Measurements from ENCODE around the gene CDCP1. TPM values are rescaled to one million over a fixed set of nuclear protein-coding genes. Genes with fewer than 3 reads are reported as not detected.
"Not testable (repeated sequence)": the region's sequence is repeated elsewhere in the genome, so short reads cannot be mapped to it uniquely, and the experiment has no call there.

Gene CDCP1
- total RNA-seq, 2 experiments from 2014 or later = 1.7 to 2.1 TPM

DNA sequence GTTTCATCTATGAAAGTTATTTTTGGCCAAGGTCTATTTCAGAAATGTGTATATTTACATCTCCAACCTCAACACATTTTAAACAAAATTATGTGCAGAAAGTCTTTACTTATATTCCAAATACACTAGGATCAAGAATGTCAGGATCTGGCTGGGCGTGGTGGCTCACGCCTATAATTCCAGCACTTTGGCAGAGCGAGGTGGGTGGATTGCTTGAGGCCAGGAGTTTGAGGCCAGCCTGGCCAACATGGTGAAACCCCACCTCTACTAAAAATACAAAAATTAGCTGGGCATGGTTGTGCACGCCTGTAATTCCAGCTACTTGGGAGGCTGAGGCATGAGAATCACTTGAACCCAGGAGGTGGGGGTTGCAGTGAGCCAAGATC lies 5.4 kb downstream of the CDCP1 start:
- CTCF ChIA-PET, POLR2A ChIA-PET: not testable (repeated sequence)

DNA sequence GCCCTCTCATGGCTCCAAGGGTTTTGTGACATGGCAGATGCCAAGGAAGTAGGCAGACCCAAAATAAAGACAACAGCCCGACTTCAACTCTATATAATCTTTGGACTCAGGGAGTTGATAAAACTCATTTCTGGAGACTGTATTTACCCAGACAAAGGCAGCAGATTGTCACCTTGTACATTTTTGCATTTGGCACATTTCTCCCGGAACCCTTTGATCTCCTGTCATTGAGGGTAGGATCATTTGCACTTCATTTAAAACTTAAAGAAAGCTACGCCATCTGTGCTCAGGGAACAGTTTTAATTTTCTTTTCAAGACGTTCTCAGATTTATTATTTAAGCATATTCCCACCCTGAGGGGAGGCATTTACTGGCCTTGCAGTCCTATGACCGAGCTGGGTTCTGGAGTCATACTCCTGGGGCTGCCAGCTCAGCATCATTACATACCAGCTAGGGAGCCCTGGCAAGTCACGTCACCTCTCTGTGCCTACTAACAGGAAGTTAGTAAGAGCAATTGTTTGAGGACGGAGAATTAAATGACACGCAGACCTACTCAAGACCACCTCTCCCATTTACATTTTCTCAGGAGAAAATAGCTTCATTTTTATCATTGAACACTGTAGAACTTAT lies 5.9 kb downstream of the CDCP1 start:
- ChIA-PET CTCF (no interaction called here), POLR2A (no interaction called here)

DNA sequence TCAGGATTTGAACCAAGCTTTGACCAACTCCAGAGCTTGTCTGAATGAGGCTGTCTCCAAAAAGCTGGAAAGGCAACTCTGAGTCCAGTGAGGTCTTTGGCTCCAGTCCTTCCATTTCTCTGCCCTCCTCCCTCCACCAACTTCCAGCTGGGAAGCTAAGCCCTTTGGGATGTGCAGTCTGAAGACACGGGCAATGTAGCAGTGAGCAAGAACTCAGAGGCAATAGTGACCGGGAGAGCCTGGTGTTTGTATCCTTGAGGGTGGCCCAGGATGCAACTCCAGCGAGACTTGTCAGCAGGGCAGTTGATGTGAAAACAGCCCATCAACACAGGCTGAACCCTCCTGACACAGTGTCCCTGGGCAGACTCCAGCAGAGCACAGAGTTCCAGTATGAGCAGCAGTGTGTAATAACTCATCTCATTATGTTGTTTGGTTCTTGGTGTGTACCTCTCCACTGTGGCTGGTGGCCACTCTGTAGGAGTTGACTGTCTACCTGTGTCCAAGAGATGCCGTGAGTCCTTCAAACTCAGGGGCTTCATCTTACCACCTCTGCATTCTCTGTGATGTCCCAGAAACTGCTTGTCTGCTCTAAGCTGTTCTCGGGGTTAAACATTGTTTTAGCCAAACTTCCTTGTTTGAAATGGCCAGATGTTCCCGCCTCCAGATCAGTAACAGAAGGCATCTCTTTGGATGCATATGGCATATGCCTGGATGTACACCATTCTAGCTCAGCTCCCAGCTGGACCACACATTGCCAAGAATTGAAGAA lies 6.6 kb downstream of the CDCP1 start:
- ChIA-PET CTCF (interaction anchor here (1.1 kb wide), 1 partner anchor 26 kb away, joined by 3 read pairs; no protein-coding TSS in a partner anchor), POLR2A (no interaction called here)

DNA sequence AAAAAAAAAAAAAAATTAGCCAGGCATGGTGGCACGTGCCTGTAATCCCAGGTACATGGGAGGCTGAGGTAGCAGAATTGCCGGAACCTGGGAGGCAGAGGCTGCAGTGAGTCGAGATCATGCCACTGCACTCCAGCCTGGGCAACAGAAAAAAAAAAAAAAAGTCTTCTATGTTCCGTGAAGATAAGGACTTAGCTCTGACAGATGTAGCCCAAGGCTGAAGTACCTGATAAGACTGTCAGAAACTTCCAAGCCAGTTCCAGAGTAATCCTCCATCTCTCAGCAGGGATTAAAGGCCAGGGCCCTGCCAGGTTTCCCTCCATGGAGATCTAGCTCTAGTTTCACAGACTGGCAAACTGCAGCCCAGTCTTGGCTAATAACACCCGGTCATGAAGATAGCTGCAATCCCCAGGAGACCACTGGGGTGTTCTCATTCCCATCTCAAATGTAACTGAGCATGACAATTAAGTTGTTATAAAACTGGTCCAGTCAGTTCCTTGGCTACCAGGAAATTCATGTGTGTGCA lies 8.5 kb downstream of the CDCP1 start:
- POLR2A ChIA-PET = no interaction called here
- CTCF ChIA-PET = no interaction called here

GRCh38 chr3:45135959-45136358 lies 10.2 kb downstream of the CDCP1 start:
- ChIA-PET POLR2A (no interaction called here), CTCF (no interaction called here)

DNA sequence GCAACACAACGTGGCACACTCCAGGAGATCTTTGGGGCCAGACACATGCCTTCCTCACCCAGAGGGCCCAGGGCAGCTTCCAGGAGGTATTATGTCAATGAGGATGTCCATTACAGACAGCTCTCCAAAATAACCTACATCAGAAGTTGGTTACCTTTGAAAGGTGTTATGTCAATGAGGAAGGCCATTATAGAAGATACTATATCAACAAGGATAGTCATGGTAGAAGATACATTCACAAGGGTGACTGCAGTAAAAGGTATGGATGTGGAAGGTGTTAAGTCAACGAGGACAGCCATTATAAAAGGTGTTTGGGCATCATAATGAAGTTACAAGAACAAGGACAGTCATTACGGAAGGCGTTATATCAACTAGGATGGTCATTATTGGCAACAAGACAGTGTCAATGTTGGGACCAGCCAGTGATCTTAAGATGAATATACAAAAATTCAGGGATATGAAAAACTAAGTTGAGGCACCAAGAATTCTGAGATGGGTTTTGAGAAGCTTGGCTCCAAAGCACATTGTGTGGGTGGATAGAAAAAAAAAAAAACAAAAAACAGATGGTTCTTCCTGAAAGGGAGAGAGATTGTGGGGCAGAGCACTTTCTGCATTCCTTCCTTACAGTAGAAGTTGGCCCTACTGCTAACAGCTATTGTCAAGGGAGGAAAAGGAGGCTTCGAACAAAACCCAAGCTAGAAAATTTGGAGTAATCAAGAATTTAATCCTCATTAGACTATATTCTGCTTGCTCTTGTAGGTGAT lies 11.2 kb downstream of the CDCP1 start:
- ChIA-PET POLR2A (interaction anchor here (0.6 kb wide), 1 partner anchor 71 kb away, joined by 3 read pairs; no protein-coding TSS in a partner anchor), CTCF (no interaction called here)

- POLR2A ChIA-PET = interaction anchor here (0.7 kb wide), 1 partner anchor 36 kb away, joined by 3 read pairs; no protein-coding TSS in a partner anchor
- CTCF ChIA-PET = no interaction called here
These were observed 13.5 kb downstream of the CDCP1 start for GRCh38 chr3:45132568-45133211.

DNA sequence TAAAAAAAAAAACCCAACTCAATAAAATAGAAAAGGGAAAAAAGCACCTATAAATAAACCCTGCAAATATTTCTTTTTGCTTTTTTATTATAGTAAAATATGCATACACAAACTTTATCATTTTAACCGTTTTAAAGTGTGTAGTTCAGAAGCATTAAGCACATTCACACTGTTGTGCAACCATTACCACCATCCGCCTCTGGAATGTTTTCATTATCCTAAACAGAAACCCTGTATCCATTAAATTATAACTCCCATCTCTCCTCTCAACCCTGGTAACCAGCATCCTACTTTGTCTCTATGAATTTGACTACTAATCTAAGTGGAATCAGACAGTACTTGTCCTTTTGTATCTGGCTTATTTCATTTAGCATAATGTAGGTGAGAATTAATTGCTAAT lies 15.0 kb downstream of the CDCP1 start:
- CTCF ChIA-PET = no interaction called here
- POLR2A ChIA-PET = no interaction called here

DNA sequence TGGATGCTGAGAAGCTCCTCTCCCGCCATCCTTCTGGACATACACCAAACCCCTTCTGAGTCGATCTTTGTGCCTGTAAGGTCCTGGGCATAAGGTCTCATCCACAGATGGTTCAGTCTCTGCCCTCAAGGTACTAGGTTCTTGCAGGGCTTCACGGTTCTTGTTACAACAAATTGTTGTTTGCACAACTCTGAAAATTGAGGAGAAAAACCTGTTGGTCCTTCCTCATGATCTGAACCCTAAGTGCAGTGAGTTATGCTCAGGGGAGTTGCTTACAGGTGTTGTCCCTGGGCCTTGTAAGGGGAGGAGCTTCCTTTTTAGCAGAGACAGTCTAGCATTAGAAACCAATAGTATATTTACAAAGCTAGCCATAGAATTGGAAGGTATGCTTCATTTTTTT lies 15.7 kb downstream of the CDCP1 start:
- ChIA-PET CTCF (no interaction called here), POLR2A (no interaction called here)

DNA sequence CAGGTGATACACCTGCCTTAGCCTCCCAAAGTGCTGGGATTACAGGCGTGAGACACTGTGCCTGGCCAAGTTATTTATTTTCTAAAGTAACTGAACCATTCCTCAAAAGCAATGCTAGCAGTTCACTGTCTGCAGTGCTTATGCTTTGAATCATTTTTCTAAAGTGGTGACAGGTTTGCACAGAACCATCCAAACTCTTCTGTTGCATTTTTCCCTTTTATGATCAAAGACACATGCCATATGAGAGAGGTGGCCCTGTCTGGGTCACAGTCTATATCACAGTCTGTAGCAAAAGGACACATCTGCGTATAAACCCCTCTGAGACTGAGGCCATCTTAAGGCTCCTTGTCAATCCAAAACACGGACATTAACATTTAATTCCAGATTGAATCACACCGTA lies 17.2 kb downstream of the CDCP1 start:
- POLR2A ChIA-PET = no interaction called here
- CTCF ChIA-PET = no interaction called here

- CTCF ChIA-PET = no interaction called here
- POLR2A ChIA-PET = no interaction called here
These were observed 18.9 kb downstream of the CDCP1 start for GRCh38 chr3:45127130-45127822.

- ChIA-PET CTCF (no interaction called here), POLR2A (no interaction called here)
These were observed 19.4 kb downstream of the CDCP1 start for GRCh38 chr3:45126730-45127129.

DNA sequence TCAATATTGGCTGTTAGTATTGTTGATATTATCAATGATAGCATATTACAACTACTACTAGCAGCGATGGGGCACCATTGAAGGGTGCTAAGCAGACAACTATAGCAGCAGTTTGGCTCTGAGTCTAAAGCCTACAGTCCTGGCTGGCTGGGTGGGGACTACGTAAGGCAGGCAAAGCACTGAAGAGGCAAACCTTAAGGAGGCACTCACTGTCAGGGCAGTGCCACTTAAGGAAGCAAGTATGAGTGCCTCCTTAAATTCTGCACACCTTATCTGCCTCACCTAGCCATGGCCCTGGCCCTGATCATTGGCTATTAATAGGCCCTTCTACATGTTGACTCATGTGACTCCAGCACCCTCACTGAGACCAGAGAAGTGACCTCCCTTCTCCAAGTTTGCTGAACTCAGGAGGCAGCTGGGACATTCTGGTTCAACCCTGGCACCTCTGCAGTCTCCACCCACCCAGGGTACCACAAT lies 20.6 kb downstream of the CDCP1 start:
- ChIA-PET CTCF (no interaction called here), POLR2A (no interaction called here)

- CTCF ChIA-PET = no interaction called here
- POLR2A ChIA-PET = no interaction called here
These were observed 21.2 kb downstream of the CDCP1 start for GRCh38 chr3:45124956-45125355.

- POLR2A ChIA-PET = no interaction called here
These were observed 21.8 kb downstream of the CDCP1 start for GRCh38 chr3:45124352-45124751.

GRCh38 chr3:45123581-45124269 lies 22.5 kb downstream of the CDCP1 start:
- ChIA-PET POLR2A (no interaction called here), CTCF (no interaction called here)

More at GRCh38 chr3:45124352-45124751, 21.8 kb downstream of the CDCP1 start:
- CTCF ChIA-PET = no interaction called here

- POLR2A ChIA-PET = no interaction called here
- CTCF ChIA-PET = no interaction called here
These were observed 23.1 kb downstream of the CDCP1 start for GRCh38 chr3:45123030-45123429.

DNA sequence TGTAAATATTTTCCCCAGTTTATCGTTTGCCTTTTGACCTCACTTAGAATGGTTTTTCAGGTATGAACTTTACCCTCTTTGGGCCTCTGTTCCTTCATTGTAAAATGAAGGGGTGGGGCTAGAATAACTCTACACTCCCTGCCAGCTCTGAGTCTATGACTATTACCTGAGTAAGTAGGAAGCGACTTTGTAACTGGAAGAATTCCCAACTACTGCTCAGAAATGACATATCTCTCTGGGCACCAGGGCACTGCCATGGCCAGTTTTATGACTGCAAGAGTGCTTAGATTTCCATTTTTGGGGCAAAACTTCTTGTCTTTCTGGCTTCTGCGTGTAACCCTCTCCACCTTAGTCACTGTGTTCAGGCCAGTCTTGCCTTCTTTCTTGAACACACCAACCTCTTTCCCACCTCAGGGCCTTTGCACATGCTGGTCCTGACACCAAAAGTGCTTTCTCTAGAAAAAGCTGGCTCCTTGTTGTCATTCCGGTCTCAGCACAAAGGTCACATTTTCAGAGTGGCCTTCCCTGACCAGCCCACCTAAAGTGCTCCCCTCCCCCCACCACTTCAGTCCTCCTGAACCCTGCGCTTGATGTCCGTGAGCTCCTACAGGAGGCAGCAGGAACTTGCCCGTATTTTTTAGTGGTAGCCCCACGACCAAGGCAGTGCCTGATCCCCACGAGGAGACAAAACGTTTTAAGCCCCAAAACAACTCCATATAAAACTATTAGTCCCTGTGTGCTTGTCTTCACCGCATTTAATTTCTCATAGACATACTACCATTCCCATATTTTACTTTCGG lies 25.6 kb downstream of the CDCP1 start:
- POLR2A ChIA-PET = no interaction called here
- CTCF ChIA-PET = no interaction called here

Measured in activated CD8-positive, alpha-beta memory T cell treated with anti-CD3 and anti-CD28 coated beads for 36 hours (primary cell).